ENCODE measurements around the gene NBEA.
A peak's percentile ranks its signal among the peaks of the same experiment; 100 is the strongest.

The NBEA gene

DNA sequence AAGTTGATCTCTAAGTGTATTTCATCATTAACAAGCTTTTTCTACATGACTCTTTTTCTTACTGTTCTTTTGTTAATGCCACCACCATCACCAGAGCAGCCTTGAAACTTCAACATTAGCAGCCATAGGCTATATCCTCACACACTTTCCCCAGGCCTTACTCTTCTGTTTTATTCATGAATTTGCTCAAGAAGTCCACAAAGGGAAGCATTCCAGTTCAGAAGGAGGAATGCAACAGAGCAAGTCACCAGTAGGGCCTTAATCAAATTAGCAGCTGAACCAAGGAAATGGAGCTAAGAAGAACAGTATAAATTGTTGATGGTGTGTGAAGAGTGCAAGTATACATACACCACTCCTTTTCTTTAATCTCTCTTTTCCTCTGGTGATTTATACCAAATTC is 223.1 kb downstream of the NBEA start:
- no peak for DNase-seq (ENCODE audit: low spot score)

DNA sequence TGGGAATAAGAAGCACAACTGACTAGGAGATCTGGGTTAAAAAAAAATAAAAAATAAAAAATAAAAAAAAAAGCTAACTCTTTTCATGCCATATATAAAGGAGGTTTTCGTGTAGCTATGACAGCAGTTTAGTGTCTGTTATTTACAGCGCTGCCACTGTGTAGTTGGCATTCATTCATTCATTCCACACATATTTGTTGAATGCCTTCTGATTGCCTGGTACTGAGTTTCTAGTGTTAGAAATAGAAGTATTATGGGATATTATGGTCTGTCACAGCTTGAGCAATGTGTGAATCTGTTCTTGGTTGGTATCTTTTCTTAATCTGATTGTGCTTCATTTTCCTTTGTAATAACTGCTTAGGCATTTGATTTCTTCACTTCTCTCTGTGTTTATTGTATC is 237.4 kb downstream of the NBEA start:
- DNase-seq (ENCODE audit: low spot score): no peak

DNA sequence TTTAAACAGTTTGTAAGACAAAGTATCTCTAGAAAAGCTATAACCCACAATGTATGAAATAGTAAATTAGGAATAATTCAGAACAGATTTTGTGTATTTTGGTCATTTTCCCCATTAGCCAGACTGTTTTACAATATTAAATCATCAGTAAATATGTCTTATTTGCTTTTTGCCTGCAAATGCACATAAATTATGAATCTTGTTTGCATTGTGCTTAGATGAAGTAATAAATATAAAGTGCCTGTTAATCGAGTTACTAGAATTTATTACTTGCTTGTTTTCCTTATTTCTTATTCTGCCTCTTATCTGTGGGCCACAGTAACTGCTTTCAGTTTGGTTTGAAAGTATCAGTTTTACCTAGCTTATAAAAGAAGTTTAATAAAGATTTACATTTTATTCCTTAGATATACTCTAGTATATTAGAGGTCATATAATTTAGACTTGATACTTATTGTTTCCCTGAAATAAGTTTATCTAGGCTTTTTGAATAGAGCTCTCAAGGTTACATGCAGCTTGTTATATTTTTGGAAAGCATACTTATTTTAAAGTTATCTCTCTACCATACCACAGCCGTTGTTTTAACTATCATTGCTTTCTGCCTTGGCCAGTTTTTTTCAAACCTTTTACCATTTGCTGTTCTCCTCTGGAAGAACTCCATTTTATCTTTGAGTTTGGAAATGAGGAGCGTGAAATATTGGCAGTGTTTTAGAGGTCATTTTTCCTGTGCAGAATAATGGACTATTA is 238.0 kb downstream of the NBEA start:
- DNase-seq (ENCODE audit: low spot score): no peak

GRCh38 chr13:35190241-35190640 is 248.2 kb downstream of the NBEA start:
- DNase-seq (ENCODE audit: low spot score): no peak

DNA sequence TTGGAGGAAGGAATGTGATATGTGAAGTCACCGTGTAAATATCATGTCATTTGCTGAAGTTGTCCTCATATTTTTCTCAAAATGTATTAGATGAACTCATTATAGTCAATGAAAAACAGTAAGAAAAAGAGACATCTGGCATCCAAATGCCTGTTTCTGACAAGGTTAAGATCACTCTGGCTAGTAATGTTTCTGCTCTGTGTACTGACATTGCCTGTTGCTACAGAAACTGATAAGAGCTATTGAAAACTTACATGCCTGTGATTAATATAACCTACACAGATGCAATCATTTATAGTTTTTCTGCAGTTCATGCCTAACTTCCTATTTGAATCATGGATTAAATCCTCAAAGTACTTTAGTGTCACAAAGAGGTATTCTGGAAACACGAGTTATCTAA is 249.8 kb downstream of the NBEA start:
- DNase-seq (ENCODE audit: low spot score): no peak

- DNase-seq (ENCODE audit: low spot score): peak; percentile 5
Measured at GRCh38 chr13:35198613-35199200, 256.6 kb downstream of the NBEA start.

DNA sequence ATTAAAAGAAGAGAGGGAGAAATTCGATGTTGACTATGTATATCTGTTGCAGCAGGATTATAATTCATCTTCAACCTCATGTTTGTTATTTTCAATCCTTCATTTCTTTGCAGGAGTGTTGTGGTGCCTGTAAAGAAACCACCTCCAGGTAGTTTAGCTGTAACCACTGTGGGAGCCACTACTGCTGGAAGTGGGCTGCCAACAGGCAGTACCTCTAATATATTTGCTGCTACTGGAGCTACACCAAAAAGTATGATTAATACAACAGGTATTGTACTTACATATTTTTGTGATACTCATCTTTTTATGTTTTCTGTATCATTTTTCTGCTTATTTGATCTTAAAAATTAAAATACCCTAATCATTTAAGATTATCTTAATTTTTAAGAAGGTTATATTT is 266.5 kb downstream of the NBEA start:
- no peak for DNase-seq (ENCODE audit: low spot score)

DNA sequence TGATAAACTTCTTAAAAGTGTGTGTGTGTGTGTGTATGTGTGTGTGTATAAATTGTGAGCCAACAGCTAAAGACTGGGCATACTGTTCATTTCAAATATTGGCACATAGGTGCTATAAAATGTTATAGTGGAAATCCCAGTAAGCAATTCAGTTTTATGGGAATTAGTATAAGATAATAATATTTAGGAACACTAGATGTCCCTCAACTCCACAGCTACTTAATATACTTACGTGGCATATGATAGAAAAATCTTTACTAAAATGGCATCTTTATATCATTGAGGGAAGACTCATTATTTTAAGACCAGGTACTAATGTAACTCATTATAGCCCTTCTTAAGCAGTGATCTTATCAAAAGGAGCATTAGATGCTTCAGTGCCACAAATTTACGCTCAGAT is 268.2 kb downstream of the NBEA start:
- DNase-seq (ENCODE audit: low spot score): peak; percentile 5

GRCh38 chr13:35211949-35212348 is 269.9 kb downstream of the NBEA start:
- no peak for DNase-seq (ENCODE audit: low spot score)

- no peak for DNase-seq (ENCODE audit: low spot score)
Measured at GRCh38 chr13:35213911-35214310, 271.8 kb downstream of the NBEA start.

GRCh38 chr13:35216131-35216530 is 274.1 kb downstream of the NBEA start:
- DNase-seq (ENCODE audit: low spot score): no peak

- DNase-seq (ENCODE audit: low spot score): no peak
Measured at GRCh38 chr13:35219021-35219420, 277.0 kb downstream of the NBEA start.

DNA sequence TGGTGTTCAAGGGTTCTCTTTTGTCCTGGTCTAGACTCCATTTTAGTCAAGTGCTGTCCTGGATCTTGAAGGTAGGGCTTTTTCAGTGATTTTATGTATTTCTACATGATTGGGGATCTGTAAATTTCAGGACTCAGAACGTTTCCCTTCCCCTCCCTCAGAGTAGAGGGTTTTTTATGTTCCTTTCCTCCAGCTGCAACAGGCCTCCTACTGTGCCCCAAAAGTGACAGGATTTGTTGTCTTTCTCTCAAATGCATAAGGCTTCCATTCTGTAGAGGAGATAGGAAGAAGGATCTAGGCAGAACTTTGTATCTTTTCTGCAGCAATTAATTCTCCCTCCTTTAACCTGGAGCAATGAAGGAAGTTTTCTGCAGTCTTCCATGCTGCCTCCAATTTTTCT is 283.1 kb downstream of the NBEA start:
- no peak for DNase-seq (ENCODE audit: low spot score)

DNA sequence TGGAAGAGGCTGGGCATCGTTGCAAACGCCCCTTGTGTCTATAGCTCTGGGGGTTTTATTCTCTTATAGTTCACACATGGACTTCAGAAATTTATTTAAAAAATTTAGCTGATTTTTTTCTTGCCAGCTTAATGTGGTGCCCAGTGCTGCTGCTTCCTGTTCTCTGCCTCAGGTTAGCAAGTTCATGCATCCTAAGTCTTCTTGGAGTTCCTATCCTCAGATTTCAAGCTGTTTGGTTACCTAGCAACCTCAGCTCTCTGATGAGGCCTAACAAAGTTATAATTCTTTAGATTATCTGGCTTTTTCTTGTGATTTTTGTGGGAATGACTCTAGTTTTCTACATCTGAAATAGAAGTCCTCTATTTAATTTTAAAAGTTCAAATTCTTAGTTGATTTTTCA is 283.5 kb downstream of the NBEA start:
- DNase-seq (ENCODE audit: low spot score): no peak

DNA sequence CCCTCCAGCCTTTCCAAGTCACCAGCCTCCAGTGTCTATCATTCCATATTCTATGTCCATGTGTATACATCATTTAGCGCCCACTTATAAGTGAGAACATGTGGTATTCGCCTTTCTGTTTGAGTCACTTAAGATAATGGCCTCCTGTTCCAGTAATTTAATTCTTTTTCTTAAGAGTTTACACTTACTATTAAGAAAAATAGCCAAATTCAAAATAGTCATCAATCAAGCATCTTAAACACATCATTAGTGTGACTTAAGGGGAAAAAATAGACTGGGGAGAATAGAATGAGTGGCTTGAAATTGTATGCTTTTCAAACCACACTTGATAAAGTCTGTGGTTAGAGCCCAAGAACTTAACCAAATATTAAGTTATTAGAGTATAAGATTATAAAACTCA is 286.5 kb downstream of the NBEA start:
- DNase-seq (ENCODE audit: low spot score): no peak

GRCh38 chr13:35231426-35231825 is 289.4 kb downstream of the NBEA start:
- DNase-seq (ENCODE audit: low spot score): no peak

GRCh38 chr13:35238274-35238673 is 296.2 kb downstream of the NBEA start:
- no peak for DNase-seq (ENCODE audit: low spot score)

- DNase-seq (ENCODE audit: low spot score): peak; percentile 5
Measured at GRCh38 chr13:35252536-35253205, 310.6 kb downstream of the NBEA start.

DNA sequence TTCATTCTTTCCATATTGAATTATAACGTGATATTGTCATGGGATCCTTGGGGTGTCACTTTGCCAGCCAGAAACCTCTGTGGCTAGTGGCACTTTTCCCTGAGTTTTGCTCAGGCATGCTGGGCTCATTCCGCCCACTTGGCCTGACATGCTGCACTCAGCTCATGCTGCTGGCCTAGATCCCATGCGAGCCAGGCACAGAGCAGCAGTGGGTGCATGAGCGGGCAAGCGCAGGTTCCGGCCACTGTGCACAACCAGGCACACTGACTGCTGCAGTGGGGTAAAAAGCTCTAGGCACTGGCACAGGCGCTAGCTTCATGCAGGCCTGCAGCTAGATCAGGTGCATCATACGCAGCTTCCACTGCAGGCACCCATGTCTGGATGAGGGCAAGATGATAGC is 313.2 kb downstream of the NBEA start:
- no peak for DNase-seq (ENCODE audit: low spot score)

DNA sequence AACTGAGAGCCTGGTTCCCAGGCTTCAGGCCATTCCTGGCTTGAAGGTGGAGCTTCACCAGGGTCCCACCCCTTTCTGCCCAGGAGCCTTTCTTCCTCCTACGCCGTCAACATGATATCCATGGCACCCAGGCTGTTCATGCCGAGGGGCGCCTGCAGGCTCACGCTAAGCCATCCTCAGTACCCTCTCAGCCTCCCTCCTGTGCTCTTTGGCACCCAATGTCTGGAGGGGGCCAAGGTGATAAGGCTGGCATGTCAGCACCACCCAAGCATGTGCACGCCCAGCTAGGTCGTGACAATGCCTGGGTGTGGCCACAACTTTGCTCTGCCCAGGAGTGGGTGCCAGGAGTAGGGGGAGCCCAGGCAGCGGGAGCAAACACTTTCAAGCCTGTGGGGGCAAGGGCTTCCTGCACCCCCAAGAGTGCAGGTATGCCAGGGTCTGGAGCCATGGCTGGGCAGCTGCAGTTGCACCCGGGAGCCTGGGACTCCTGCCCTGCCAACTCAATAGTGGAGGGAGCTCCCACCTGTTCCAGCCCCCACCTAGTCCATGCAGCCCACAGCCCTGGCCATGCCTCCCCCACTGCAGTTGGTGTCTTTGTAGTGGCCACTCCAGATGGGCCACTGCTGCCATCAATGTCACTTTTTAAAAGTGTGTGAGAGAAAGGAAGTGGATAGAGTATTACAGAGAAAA is 314.5 kb downstream of the NBEA start:
- DNase-seq (ENCODE audit: low spot score): no peak

DNA sequence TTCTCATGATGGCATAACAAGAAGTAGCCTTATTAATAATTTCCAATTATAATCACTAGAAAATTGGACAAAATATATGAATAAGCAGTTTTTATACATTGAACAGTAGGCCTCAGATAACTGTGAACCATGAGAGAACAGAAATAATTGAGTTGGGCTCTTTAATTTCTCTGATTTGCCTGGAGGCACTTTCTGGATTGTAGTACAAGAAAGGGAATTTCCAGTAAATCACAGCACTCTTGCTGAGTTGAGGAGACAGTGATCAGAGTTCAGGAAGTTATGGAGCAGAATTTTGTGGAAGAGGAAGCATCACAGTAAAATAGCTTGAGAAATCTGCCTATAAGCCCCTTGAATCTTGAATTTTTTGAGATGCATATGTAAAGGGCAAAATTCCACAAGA is 318.2 kb downstream of the NBEA start:
- no peak for DNase-seq (ENCODE audit: low spot score)

GRCh38 chr13:35266412-35266811 is 324.3 kb downstream of the NBEA start:
- DNase-seq (ENCODE audit: low spot score): no peak

- no peak for DNase-seq (ENCODE audit: low spot score)
Measured at GRCh38 chr13:35278917-35279316, 336.8 kb downstream of the NBEA start.
